ENCODE measurements around the gene PTGFRN.

DNA sequence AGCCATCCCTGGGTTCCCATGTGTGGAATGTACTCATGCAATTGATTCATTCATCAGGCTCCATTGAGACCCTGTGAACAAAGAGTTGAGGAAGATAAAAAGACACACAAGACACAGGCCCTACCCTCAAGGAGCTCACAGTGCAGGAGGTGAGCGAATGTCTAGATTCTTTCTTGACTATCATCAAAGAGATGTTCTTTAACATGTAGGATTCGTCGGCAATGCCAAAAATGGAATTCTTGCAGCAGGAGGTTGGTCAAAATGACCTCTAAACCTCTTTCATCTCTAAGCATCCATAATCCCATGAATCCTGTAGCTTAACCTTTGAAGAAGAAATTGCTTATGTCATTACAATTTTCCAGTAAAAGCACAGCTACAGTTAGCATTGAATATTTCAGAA lies 122.5 kb downstream of the PTGFRN start:
- TF ChIP-seq, protein P1, sequence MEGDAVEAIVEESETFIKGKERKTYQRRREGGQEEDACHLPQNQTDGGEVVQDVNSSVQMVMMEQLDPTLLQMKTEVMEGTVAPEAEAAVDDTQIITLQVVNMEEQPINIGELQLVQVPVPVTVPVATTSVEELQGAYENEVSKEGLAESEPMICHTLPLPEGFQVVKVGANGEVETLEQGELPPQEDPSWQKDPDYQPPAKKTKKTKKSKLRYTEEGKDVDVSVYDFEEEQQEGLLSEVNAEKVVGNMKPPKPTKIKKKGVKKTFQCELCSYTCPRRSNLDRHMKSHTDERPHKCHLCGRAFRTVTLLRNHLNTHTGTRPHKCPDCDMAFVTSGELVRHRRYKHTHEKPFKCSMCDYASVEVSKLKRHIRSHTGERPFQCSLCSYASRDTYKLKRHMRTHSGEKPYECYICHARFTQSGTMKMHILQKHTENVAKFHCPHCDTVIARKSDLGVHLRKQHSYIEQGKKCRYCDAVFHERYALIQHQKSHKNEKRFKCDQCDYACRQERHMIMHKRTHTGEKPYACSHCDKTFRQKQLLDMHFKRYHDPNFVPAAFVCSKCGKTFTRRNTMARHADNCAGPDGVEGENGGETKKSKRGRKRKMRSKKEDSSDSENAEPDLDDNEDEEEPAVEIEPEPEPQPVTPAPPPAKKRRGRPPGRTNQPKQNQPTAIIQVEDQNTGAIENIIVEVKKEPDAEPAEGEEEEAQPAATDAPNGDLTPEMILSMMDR (IDR thresholded peaks at IDR 0.05) = no peak
- TF ChIP-seq POLR2A (IDR thresholded peaks at IDR 0.05) = no peak
